ENCODE measurements around the gene NDUFB5. TPM values are rescaled to one million over a fixed set of nuclear protein-coding genes. Genes with fewer than 3 reads are reported as not detected.

The NDUFB5 gene
- total RNA-seq, 1 experiment from 2014 or later, result 142 TPM

- Histone ChIP-seq H3K27ac (ENCODE audit: low read length) (no peak overlapping the region), H3K36me3 (ENCODE audit: control insufficient read depth, insufficient read depth, low read length) (peaks cover 52% of the 10 kb centered on the region), H3K4me1 (ENCODE audit: control insufficient read depth, insufficient read depth, low read length) (no peaks in the 10 kb centered on the region), H3K27me3 (ENCODE audit: control insufficient read depth, insufficient read depth, low read length) (no peaks in the 10 kb centered on the region), H3K9me3 (ENCODE audit: control insufficient read depth, insufficient read depth, low read depth, low read length) (no peaks in the 10 kb centered on the region), H3K4me3 (ENCODE audit: low read depth in 2 of 2, low read length in 2 of 2) (no peak overlapping the region)
- intact Hi-C loops (cut with micrococcal nuclease; ENCODE audit: unreplicated experiment), result no loop called here
- no peak for TF ChIP-seq SIN3A (IDR thresholded peaks at IDR 0.05; ENCODE audit: borderline replicate concordance, insufficient read depth, low read depth, low read length)
- 0 out of 2 replicates have a peak, but pooled peaks have one; percentile 12 for TF ChIP-seq POLR2AphosphoS5 (IDR thresholded peaks at IDR 0.05; ENCODE audit: low read depth, low read length)
- BruUV-seq (replicated peaks), result TSS peak; percentile 20
- CTCF ChIA-PET, result no interaction called here
- POLR2A ChIA-PET, result interaction anchor here (0.6 to 0.7 kb wide), 2 partner anchors 27 to 63 kb away, joined by 3 to 5 read pairs; no protein-coding TSS in a partner anchor
- no peak for DNase-seq (ENCODE audit: low read depth, low spot score)
- ATAC-seq, result no peak
- in situ Hi-C loops (cut with HindIII; ENCODE audit: low pct_unique_long_range_greater_than_20kb, low sequenced_read_pairs), result no loop called here
Observed at GRCh38 chr3:179590669-179591068, 13.9 kb upstream of the NDUFB5 start.

GRCh38 chr3:179591313-179591712 is 13.3 kb upstream of the NDUFB5 start:
- H3K9me3 ChIP-seq (ENCODE audit: control insufficient read depth, insufficient read depth, low read depth, low read length), result no peaks in the 10 kb centered on the region
- H3K27me3 ChIP-seq (ENCODE audit: control insufficient read depth, insufficient read depth, low read length), result no peaks in the 10 kb centered on the region
- in situ Hi-C loops (cut with HindIII; ENCODE audit: low pct_unique_long_range_greater_than_20kb, low sequenced_read_pairs), result no loop called here
- intact Hi-C loops (cut with micrococcal nuclease; ENCODE audit: unreplicated experiment), result no loop called here
- CTCF ChIA-PET, result no interaction called here
- no peak overlapping the region for H3K27ac ChIP-seq (ENCODE audit: low read length)
- DNase-seq (ENCODE audit: low read depth, low spot score) (no peak), ATAC-seq (0 out of 2 replicates have a peak, but pooled peaks have one; percentile 26)
- H3K36me3 ChIP-seq (ENCODE audit: control insufficient read depth, insufficient read depth, low read length), result peaks cover 58% of the 10 kb centered on the region
- no peak overlapping the region for H3K4me3 ChIP-seq (ENCODE audit: low read depth in 2 of 2, low read length in 2 of 2)
- no peak for TF ChIP-seq CTCF (IDR thresholded peaks at IDR 0.05)
- TF ChIP-seq SIN3A (IDR thresholded peaks at IDR 0.05; ENCODE audit: borderline replicate concordance, insufficient read depth, low read depth, low read length), result no peak
- no peak for TF ChIP-seq REST (IDR thresholded peaks at IDR 0.05; ENCODE audit: insufficient read depth in 1 of 2, low read depth in 2 of 2, low read length in 1 of 2)
- H3K4me1 ChIP-seq (ENCODE audit: control insufficient read depth, insufficient read depth, low read length), result no peaks in the 10 kb centered on the region
- no TSS peak for BruUV-seq (replicated peaks)
- POLR2A ChIA-PET, result no interaction called here

GRCh38 chr3:179599531-179599930 is 5.1 kb upstream of the NDUFB5 start:
- TF ChIP-seq POLR2AphosphoS5 (IDR thresholded peaks at IDR 0.05; ENCODE audit: low read depth, low read length) (no peak), SIN3A (IDR thresholded peaks at IDR 0.05; ENCODE audit: borderline replicate concordance, insufficient read depth, low read depth, low read length) (no peak), TCF7L2 (IDR thresholded peaks at IDR 0.05; ENCODE audit: low read depth, low read length) (no peak), REST (IDR thresholded peaks at IDR 0.05; ENCODE audit: insufficient read depth in 1 of 2, low read depth in 2 of 2, low read length in 1 of 2) (no peak), CTCF (IDR thresholded peaks at IDR 0.05) (no peak)
- in situ Hi-C loops (cut with HindIII; ENCODE audit: low pct_unique_long_range_greater_than_20kb, low sequenced_read_pairs) (no loop called here), intact Hi-C loops (cut with micrococcal nuclease; ENCODE audit: unreplicated experiment) (no loop called here)
- Histone ChIP-seq H3K27me3 (ENCODE audit: control insufficient read depth, insufficient read depth, low read length) (no peaks in the 10 kb centered on the region), H3K36me3 (ENCODE audit: control insufficient read depth, insufficient read depth, low read length) (peaks cover 33% of the 10 kb centered on the region), H3K27ac (ENCODE audit: low read length) (no peak overlapping the region), H3K4me1 (ENCODE audit: control insufficient read depth, insufficient read depth, low read length) (peaks cover 6% of the 10 kb centered on the region), H3K4me3 (ENCODE audit: low read depth in 2 of 2, low read length in 2 of 2) (no peak overlapping the region), H3K9me3 (ENCODE audit: control insufficient read depth, insufficient read depth, low read depth, low read length) (no peaks in the 10 kb centered on the region)
- BruUV-seq (replicated peaks), result no TSS peak
- ATAC-seq (no peak), DNase-seq (ENCODE audit: low read depth, low spot score) (no peak)
- ChIA-PET CTCF (no interaction called here), POLR2A (no interaction called here)

All from Panc1 (cell line).